Pancreas (tissue), 10 donors: ENCODE data around the gene PTPRO. TPM values are rescaled to one million over a fixed set of nuclear protein-coding genes. Genes with fewer than 3 reads are reported as not detected.

Experiments used
- ATAC-seq, 4 donors: fragments of 200-7000 bp; cut with Tn5 transposase; one replicate each; pipeline versions ENCODE4 v1.8.0 to v1.9.1; 2020; ENCODE audit warnings: mild to moderate bottlenecking in 4 of 4, moderate library complexity in 4 of 4
- DNase-seq, 6 donors: peaks; one replicate each; pipeline ENCODE4 v3.0.0-alpha.2; 2020
- FAIRE-seq: peaks from 2 replicates; lab custom pipeline; 2012; peaks lifted over from hg19 to GRCh38; lab: Jason Lieb, UNC
- H3K27ac ChIP-seq, 4 donors: fragments of 200-600 bp; sonication (generic); 1 replicate in 3 of 4; 2 replicates in 1 of 4; pipeline versions ENCODE4 v1.5.0 to v1.8.0; 2020
- H3K27me3 ChIP-seq, 4 donors: fragments of 200-600 bp; one replicate each; pipeline ENCODE4 v1.8.0; 2021
- H3K36me3 ChIP-seq, 3 donors: fragments of 200-600 bp; sonication (generic) in 1 of 3; one replicate each; pipeline versions ENCODE4 v1.5.0 to v1.8.0; 2020 to 2021
- H3K4me1 ChIP-seq, 3 donors: fragments of 200-600 bp; one replicate each; pipeline ENCODE4 v1.8.0; 2021
- H3K4me3 ChIP-seq, 4 donors: fragments of 200-600 bp; sonication (generic) in 2 of 4; one replicate each; pipeline versions ENCODE4 v1.5.0 to v1.8.0; 2020 to 2021
- H3K9me3 ChIP-seq, 4 donors: fragments of 200-600 bp; one replicate each; pipeline ENCODE4 v1.8.0; 2021
- WGBS, 2 donors: extraction: QIAGEN DNeasy Blood & Tissue Kit; methylation state at CpG; one replicate each; pipeline ENCODE4 v1.1.7; 2013; 5-methylcytosine and 5-hydroxymethylcytosine counted together
- intact Hi-C, 3 donors: fragments of 100-400 bp; cut with DNase I; formaldehyde crosslinking; loops; one replicate each; pipeline versions ENCODE4 v1.11.1 to v1.14.2; 2022
- polyA plus RNA-seq, 2 donors: library from polyadenylated mRNA; stranded (reverse); fragments of 200-250 nt; gene quantifications; one replicate each; pipeline ENCODE4 v1.2.3, GENCODE V29; 2013
- total RNA-seq, 6 donors: library from RNA; stranded (reverse); fragmentation: NEBNext Ultra II Directional in 4 of 6; extraction: Animal tissue kit (Norgen Biotek cat#: 25700) in 4 of 6; gene quantifications; one replicate each; pipeline versions ENCODE4 v1.2.1 to v1.2.4, GENCODE V29; 2021 to 2023
- TF ChIP-seq, protein P1 (sequence below), 4 donors: fragments of 200-600 bp; sonication (generic) in 3 of 4; IDR thresholded peaks; one replicate each; pipeline versions ENCODE4 v1.5.0 to v1.8.0; 2021; ENCODE audit warnings: antibody characterized with exemption in 4 of 4
- donor health status: healthy with polysubstance abuse.
- donor health status: DM: no; HTN: no; CAD: no; lungs with moderate emphysema.
- donor health status: DM: no; HTN: no; CAD: no.
- donor health status: control.
- donor health status: control.
- donor health status: Bipolar disorder and iron deficiency.
- donor health status: DM: yes; HTN: yes; CAD: no.
- donor health status: DM: no; HTN: no; CAD: no.
- donor health status: DM: no; HTN: no; CAD: no.
- donor health status: DM: yes; HTN: yes; CAD: no.

PTPRO gene
- total and polyA plus RNA-seq, 8 donors, result 0.11 to 2.6 (median 0.31) TPM; not detected in 1

DNA sequence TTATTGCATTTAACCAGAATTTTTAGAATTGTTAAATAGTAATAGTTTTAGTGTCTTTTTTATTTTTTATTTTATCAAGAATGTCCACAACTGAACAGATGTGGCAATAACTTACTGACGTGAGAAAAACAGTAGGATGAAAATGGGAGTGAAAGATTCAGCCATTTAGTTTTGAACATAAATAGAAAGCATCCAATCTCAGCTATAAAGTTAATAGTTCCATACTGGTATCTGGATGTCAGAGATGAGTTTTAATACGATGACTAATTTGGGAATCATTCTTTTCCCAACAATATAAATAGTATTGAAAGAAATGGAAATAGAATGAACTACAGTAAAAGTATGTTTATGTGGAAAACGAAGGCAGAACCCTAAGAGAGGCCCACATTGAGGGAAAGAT, 307.5 kb downstream of the PTPRO start:
- no peak for FAIRE-seq
- no peak overlapping the region for H3K4me3 ChIP-seq
- no peak for ATAC-seq
- DNase-seq, result no peak
- 76 to 79% methylated on average over 3 of the region's 3 CpGs for WGBS, 2 donors
- H3K9me3 ChIP-seq, result no peaks in the 10 kb centered on the region
- TF ChIP-seq, protein P1, sequence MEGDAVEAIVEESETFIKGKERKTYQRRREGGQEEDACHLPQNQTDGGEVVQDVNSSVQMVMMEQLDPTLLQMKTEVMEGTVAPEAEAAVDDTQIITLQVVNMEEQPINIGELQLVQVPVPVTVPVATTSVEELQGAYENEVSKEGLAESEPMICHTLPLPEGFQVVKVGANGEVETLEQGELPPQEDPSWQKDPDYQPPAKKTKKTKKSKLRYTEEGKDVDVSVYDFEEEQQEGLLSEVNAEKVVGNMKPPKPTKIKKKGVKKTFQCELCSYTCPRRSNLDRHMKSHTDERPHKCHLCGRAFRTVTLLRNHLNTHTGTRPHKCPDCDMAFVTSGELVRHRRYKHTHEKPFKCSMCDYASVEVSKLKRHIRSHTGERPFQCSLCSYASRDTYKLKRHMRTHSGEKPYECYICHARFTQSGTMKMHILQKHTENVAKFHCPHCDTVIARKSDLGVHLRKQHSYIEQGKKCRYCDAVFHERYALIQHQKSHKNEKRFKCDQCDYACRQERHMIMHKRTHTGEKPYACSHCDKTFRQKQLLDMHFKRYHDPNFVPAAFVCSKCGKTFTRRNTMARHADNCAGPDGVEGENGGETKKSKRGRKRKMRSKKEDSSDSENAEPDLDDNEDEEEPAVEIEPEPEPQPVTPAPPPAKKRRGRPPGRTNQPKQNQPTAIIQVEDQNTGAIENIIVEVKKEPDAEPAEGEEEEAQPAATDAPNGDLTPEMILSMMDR (IDR thresholded peaks at IDR 0.05), result no peak
- H3K4me1 ChIP-seq, result peaks cover 0 to 13% (median 5%) of the 10 kb centered on the region in 3 donors
- no peaks in the 10 kb centered on the region for H3K36me3 ChIP-seq
- no peaks in the 10 kb centered on the region for H3K27me3 ChIP-seq
- intact Hi-C loops, result no loop called here
- peak overlapping the region in 3 of 4 donors; percentile 6 to 79 (median 64) for H3K27ac ChIP-seq

DNA sequence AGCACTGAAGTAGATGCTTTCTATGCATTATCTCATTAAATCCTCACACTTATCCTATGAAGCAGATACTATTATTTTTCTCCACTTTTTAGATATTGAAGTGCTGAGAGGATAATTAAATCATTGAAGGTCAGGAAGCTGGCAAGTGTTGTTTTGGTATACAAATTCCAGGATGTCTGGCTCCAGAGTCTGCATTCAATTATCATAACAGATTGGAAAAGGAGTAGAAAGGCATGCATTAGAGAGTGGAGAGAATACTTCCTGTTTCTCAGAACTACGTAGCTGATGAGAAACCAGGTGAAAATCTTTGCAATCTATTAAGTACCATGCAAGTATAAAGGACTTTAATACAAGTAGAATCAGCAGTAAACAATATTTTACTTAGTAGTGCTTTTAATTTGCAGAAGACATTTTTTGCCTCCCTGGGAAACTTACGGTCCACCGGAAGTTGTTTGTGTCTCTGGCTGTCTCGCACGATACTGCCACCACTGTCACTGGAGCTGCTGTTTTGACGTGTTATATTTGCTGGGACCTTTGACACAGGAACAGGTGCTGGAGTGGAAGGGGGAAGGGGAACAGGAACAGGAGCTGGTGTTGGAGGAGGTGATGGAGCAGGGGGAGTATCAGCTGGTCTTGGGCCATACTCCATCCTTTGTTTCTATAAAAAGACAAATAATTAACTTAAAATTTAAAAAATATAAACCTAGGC, 308.9 kb downstream of the PTPRO start:
- WGBS, 2 donors, result 77 to 80% methylated on average over 6 of the region's 6 CpGs
- peak overlapping the region in 2 of 4 donors; percentile 0 to 18 for H3K27ac ChIP-seq
- peaks cover 0 to 13% (median 5%) of the 10 kb centered on the region in 3 donors for H3K4me1 ChIP-seq
- no peak for DNase-seq
- intact Hi-C loops, result no loop called here
- TF ChIP-seq, protein P1 (IDR thresholded peaks at IDR 0.05), result no peak
- no peak overlapping the region for H3K4me3 ChIP-seq
- ATAC-seq, result no peak
- no peaks in the 10 kb centered on the region for H3K9me3 ChIP-seq
- FAIRE-seq, result no peak
- H3K27me3 ChIP-seq, result no peaks in the 10 kb centered on the region
- no peaks in the 10 kb centered on the region for H3K36me3 ChIP-seq

- Histone ChIP-seq H3K4me1 (peaks cover 0 to 13% (median 1%) of the 10 kb centered on the region in 3 donors), H3K9me3 (no peaks in the 10 kb centered on the region), H3K4me3 (no peak overlapping the region), H3K27me3 (no peaks in the 10 kb centered on the region), H3K36me3 (peaks cover 0 to 6% (median 0%) of the 10 kb centered on the region in 3 donors), H3K27ac (no peak overlapping the region)
- no peak for FAIRE-seq
- no peak for ATAC-seq
- intact Hi-C loops, result no loop called here
- DNase-seq, result no peak
- WGBS, 2 donors, result 90 to 91% methylated on average over 4 of the region's 4 CpGs
- TF ChIP-seq, protein P1 (IDR thresholded peaks at IDR 0.05), result no peak
Measured at GRCh38 chr12:15632708-15633107, 310.4 kb downstream of the PTPRO start.

GRCh38 chr12:15633201-15633600, 310.9 kb downstream of the PTPRO start:
- intact Hi-C loops, result no loop called here
- FAIRE-seq (no peak), ATAC-seq (no peak), DNase-seq (no peak)
- peaks cover 0 to 8% (median 0%) of the 10 kb centered on the region in 3 donors for H3K4me1 ChIP-seq
- peaks cover 0 to 6% (median 0%) of the 10 kb centered on the region in 3 donors for H3K36me3 ChIP-seq
- no peaks in the 10 kb centered on the region for H3K9me3 ChIP-seq
- 90% methylated on average over 1 of the region's 1 CpG for WGBS, 2 donors
- no peak overlapping the region for H3K4me3 ChIP-seq
- H3K27me3 ChIP-seq, result no peaks in the 10 kb centered on the region
- TF ChIP-seq, protein P1 (IDR thresholded peaks at IDR 0.05), result no peak
- no peak overlapping the region for H3K27ac ChIP-seq
